HG03175 (cell line): ENCODE results near the gene SLC6A3.
"Not testable (repeated sequence)": the region's sequence is repeated elsewhere in the genome, so short reads cannot be mapped to it uniquely, and the experiment has no call there.

Experiments
- ATAC-seq: cut with Tn5 transposase; IDR thresholded peaks from one replicate; pipeline ENCODE4 v1.9.1; 2021; ENCODE audit warnings: mild to moderate bottlenecking, moderate library complexity; ENCODE audit not compliant: unreplicated experiment

Gene SLC6A3

DNA sequence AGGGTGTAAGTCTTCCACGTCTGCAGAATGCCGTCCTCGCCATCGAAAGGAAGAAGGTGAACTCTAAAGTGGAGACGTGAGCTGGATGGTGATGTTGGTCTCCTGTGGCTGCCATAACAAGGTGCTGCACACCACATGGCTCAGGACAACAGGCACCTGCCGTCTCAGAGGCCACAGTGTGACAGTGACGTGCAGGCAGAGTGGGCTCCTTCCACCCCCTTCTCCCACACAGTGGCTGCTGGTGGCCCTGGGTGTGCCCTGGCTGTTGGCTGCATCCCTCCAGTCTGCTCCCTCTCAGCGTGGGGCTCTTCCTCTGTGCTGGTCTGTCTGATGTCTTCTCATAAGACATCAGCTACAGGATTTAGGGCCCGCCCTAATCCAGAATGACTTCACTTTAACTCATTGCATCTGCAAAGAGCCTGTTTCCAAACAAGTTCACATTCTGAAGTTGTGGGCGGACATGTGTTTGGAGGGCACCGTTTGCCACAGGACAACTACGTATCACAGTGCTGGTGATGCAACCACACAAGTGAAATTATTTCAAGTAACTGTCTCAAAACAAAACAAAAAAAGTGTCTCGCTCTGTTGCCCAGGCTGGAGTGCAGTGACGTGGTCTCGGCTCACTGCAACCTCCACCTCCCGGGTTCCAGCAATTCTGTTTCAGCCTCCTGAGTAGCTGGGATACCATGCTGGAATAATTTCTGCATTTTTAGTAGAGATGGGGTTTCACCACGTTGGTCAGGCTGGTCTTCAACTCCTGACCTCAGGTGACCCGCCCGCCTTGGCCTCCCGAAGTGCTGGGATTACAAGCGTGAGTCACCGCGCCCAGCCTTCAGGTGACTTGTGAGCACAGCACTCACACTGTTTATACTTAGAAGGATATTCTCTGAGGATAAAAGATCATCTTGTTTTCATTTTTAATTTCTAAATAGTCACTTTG is 69.1 kb downstream of the SLC6A3 start:
- ATAC-seq = no peak

GRCh38 chr5:1374679-1375055 is 70.6 kb downstream of the SLC6A3 start:
- no peak for ATAC-seq

DNA sequence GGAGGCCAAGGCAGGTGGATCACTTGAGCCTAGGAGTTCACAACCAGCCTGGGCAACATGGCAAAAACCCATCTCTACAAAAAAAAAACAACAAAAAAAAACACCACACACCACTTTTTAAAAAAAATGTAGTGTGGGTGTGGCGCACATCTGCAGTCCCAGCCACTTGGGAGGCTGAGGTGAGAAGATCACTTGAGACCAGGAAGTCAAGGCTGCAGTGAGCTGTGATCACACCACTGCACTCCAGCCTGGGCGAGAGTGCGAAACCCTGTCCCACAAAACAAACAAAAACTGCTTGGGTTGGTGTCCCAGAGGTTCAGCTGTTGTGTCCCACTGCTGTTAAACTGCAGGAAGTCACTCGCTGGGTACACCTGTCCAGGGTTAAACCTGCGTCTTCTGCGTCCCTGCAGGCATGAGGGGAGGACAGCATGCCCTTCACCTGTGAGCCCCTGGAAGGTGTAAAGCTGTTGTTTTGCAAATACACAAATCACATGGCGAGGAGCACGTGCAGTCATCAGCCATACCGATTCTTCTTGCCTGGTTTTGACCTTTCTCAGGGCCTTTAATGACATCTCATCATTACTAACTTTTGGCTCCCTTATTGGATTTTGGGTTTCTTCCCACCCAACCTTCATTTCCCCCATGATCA is 71.1 kb downstream of the SLC6A3 start:
- no peak for ATAC-seq

DNA sequence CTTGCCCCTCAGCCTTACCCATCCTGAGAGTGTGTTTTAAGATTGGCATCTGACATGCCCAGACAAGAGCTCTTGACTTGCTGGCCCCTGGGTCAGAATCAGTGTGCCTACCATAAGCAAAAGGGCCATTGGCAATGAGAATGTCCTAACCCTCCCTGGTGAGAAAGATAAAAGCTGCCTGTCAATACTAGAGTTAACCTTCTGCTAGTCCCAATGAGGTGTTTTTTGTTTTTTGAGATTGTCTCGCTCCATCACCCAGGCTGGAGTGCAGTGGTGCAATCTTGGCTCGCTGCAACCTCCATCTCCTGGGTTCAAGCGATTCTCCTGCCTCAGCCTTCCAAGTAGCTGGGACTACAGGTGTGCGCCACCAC is 73.3 kb downstream of the SLC6A3 start:
- not testable (repeated sequence) for ATAC-seq

DNA sequence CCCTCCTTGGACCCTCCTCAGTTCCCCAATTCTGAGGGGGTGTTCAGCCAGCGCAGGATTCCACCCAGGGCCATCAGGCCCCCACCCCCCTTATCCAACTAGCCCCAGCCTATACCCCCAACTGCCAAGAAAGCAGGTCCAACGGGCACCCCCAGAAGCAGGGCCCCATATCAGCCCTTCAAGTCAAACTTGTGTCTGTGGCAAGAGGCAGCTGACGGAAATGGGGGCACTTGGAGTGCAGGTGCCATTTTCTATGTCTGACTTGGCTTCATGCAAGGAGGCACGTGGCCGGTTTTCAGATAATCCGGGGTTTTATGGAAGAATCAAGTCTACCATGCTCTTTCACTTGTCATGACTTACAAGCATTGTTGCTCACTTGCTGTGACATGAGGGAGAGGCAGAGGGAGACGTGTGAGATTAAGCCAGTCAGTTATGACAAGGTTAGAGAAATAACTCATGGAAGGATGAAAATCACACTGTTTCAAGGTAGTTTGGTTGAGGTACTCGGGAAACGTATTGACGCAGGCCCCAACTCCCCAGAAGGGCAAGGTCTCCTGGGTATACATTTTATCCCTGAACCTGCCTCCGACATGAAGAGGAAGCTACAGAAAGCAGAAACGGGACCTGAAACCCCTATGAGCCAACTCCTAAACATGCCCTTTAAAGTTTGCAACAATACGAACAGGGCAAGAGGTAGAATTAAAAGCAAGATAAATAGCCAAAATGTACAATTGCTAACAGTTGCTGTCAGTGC is 73.8 kb downstream of the SLC6A3 start:
- ATAC-seq = no peak

- no peak for ATAC-seq
Measured at GRCh38 chr5:1370006-1370405, 75.2 kb downstream of the SLC6A3 start.

DNA sequence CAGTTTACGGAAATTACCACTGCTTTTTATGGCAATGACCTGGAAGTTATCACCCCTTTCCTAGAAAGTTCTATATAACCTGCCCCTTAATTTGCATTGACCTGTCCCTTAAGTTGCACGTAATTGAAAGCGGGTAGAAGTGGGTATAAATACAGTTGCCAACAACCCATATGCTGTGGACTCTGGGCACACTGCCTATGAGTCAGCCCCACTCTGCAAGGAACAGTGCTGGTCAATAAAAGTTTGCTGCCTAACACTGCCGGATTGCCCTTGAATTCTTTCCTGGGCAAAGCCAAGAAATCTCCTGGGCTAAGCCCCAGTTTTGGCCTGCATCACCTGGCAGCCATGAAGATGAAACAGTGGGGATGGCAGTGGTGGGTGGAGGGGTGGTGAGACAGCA is 76.5 kb downstream of the SLC6A3 start:
- no peak for ATAC-seq

- no peak for ATAC-seq
Measured at GRCh38 chr5:1368236-1368635, 77.0 kb downstream of the SLC6A3 start.

DNA sequence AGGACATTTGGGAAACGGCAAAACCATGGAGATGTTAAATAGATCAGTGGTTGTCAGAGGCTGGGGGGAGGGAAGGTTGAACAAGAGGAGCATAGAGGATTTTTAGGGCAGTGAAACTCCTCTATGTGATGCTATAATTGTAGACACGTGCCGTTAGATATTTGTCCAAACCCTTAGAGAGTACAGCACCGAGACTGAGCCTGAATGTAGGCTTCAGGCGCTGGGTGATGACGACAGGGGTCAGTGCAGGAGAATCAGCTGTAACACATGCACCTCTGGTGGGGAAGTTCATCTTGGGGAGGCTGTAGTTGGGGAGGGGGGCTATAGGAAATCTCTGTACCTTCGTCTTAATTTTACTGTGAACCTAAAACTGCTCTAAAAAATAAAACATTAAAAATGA is 78.1 kb downstream of the SLC6A3 start:
- no peak for ATAC-seq

- ATAC-seq = no peak
Measured at GRCh38 chr5:1366514-1366913, 78.7 kb downstream of the SLC6A3 start.

GRCh38 chr5:1364211-1364610 is 81.0 kb downstream of the SLC6A3 start:
- no peak for ATAC-seq

DNA sequence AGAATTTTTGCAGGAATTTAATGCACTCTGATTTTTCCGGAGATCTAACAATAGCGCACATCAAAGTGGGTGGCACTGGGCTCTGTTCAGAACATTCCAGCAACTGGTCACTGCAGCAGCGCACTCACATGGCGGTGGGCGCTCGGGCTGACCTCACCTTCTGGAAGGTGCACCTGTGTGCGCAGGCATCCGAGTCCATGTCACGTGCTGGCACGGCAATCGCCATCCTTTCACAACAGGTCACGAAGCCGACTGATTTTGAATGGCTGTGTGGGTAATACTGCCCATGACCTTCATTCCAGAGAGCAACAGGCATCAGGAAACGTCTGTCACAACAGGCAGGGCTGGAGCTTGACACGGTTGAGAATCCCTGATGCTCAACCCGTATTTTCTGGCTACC is 81.7 kb downstream of the SLC6A3 start:
- ATAC-seq = no peak

GRCh38 chr5:1363160-1363559 is 82.1 kb downstream of the SLC6A3 start:
- no peak for ATAC-seq

- no peak for ATAC-seq
Measured at GRCh38 chr5:1362242-1363015, 82.8 kb downstream of the SLC6A3 start.

- ATAC-seq = no peak
Measured at GRCh38 chr5:1360861-1361260, 84.4 kb downstream of the SLC6A3 start.

DNA sequence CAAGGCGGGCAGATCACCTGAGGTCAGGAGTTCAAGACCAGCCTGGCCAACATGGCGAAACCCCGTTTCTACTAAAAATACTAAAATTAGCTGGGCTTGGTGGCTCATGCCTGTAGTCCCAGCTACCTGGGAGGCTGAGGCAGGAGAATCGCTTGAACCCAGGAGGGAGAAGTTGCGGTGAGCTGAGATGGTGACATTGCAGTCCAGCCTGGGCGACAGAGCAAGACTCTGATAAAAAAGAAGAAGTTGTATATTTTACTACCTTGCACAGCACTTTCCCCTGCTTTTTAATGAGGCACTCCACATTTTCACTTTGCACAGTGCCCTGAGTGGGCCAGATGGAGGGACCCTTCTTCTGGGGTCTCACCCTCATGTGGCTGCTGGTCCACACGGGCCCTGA is 84.9 kb downstream of the SLC6A3 start:
- ATAC-seq = not testable (repeated sequence)

- ATAC-seq = no peak
Measured at GRCh38 chr5:1359713-1360112, 85.5 kb downstream of the SLC6A3 start.

DNA sequence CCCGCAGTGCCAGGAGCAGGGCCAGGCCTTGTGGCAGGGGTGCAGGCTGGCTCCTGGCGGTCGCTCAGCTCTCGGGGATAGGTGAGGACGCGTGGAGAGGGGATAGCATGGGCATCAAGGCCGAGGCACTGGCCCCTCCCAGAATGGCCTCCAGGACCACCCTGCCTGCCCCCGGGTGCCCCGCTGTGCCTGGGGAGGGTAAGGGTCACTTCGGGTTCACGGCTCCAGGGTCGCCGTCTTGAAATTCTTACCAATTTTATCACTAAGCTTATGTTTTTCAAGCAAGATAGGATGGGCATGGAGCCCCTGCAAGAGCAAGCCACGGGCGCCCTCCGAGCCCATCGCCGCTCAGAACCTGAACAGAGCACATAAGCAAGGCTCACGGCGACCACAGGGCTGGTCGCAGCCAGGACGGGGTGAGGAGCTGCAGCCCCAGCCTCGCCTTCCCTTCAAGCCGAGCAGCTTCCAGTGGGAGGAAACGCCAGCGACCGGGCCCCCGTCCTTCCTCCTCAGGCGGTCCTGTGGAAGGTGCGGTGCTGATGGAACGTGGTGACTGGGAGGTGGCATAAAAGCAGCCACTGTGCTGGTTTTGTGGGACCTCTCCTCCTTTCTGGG is 86.1 kb downstream of the SLC6A3 start:
- ATAC-seq = no peak

DNA sequence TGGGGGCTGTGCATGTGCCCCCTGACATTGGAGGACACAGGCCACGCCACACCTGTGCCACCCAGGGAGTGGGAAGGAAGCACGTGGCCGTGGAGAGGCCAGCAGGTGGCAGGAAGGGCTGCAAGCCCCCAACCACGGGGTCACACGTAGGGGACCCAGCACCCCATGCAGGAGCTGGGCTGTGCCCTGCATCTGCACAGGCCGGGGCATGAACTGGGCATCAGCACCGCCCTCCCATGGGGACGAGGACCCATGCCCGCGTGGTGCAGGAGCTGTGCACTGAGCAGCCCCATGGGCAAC is 86.6 kb downstream of the SLC6A3 start:
- ATAC-seq = no peak

- ATAC-seq = no peak
Measured at GRCh38 chr5:1357946-1358725, 87.1 kb downstream of the SLC6A3 start.
